ENCODE data around the gene RBM23. TPM values are rescaled to one million over a fixed set of nuclear protein-coding genes. Genes with fewer than 3 reads are reported as not detected.

Gene RBM23
- polyA plus RNA-seq, 4 donors: 111 to 151 (median 129) TPM

DNA sequence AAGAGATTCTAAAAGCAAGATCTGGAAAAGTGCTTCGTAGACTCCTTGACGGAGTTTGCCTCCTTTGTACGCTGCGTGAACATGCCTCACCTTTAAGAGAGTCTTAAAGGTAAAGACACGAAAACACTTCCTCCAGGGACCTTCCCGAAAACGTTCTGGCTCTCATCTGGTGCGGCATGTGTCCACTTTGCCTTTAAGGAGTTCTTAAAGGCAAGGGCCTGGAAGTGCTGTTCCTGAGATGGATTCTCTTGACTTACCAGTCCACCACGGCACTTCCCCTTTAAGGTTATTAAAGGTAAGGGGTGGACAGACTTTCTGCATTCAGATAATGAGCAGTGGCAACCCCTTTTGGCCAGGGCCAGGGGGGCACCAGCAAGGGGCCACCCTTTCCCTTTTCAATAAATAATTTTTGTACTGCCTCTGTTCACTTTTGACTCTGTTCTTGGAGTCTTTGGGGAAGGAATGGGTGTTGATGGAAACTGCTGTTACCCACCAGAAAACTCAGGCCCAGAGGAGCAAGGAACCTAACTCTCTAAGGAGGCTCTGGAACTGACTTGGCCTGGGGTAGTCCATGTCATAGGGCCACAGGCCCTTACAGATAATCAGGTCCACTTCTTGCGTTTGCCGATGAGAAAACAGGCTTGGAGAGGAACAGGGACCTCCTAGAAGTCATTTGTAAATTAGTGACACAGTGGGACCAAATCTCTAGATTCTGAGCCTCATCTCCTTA, 31.5 kb downstream of the RBM23 start:
- peak; percentile 69 to 88 (median 82) for DNase-seq (ENCODE audit: low read depth in 4 of 4, low spot score in 2 of 4)

DNA sequence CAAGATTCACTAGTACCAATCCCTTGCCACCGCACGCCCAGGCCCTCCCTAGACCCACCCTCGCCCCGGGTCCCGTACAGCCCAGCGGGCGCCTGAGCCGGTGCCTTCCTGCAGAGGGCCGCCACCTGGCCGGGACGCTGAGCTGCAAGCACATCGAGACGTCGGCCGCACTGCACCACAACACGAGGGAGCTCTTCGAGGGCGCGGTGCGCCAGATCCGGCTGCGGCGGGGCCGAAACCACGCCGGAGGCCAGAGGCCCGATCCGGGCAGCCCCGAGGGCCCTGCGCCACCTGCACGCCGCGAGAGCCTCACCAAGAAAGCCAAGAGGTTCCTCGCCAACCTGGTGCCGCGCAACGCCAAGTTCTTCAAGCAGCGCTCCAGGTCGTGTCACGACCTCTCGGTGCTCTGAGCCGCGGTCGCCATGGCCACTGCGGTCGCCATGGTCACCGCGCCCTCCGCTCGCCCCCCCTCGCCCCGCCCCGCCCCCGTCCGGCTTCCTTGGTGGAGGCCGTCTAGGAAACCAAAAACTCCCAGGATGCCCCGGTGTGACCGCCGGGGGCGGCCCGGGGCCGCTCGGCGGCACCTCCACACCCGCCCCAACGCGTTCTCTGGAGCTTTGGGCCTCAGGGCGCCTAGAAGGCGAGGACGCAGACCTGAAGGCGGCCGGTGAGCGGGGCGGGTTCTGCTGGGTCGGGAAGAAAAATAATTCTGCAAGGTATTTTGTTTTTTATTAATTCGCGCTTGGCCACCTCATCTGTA, 32.3 kb downstream of the RBM23 start:
- peak in 3 of 4 donors; percentile 53 to 65 (median 54) for DNase-seq (ENCODE audit: low read depth in 4 of 4, low spot score in 2 of 4)

DNA sequence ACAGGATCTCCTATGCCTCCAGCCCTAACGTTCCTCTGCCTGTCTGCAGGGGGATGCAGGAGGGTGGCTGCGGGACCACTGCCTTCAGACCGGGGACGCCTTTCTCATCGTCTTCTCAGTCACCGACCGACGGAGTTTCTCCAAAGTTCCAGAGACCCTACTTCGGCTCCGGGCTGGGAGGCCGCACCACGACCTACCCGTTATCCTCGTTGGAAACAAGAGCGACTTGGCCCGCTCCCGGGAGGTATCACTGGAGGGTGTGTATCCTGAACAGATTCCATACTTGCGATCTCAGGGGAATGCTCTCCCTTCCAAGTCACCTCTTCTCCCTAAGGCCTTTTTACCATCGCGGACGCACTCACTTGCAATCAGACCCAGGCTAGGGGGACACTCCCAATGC, 33.0 kb downstream of the RBM23 start:
- DNase-seq (ENCODE audit: low read depth in 4 of 4, low spot score in 2 of 4): no peak

DNA sequence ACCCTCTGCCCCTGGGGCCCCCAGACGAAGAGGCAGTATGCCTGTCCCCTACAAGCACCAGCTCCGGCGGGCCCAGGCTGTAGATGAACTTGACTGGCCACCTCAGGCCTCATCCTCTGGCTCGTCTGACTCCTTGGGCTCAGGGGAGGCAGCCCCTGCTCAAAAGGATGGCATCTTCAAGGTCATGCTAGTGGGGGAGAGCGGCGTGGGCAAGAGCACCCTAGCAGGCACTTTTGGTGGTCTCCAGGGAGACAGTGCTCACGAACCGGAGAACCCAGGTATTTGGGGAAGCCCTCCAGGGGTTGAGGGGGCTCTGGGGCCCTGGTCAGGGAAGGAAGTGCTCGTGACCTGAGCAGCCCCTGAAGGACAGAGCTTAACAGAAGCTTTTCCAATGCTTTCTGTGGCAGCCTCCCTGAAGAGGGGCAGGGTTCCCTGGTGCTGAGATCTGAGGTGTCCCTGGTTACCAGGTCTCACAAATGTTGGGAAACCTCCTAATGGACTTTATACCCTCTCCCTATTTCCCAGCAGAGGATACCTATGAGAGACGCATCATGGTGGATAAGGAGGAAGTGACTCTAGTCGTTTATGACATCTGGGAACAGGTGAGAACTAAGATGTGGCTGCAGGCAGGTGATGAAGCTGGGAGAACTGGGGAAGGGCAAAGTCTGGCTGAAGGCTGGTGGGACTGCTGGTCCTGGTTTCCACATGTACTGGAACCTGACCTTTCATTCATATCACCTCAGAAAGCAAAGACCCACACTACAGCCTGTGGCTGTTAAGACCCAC, 34.0 kb downstream of the RBM23 start:
- DNase-seq (ENCODE audit: low read depth in 4 of 4, low spot score in 2 of 4): no peak

DNA sequence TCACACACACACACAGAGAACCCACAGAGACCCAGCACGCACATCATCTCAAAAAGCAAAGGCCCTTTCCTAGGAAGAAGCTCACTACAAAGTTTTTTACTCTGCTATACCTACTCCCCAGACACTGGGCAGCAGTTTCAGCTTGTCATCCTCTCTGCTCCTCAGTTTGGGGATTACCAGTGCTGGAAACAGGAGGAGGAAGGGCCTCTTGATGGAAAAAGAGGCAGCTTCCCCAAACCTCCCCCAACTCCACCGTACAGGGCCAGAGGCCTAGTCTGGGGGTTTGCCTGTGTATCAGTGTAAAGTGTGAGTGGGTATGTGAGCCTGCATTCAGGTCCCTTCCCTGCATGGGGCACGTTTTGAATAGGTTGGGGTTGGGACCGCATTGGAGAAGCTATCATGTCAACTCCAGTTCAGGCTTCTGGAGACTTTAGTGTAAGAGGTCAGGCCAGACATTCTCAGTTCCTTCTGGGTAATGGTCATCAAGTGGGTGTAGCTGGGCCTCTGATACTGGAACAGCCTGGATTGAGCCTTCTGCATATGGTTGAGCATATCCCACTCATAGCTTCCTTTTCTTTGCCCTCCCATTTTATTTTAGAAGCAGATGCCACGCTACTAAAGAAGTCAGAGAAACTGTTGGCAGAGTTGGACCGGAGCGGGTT, 34.7 kb downstream of the RBM23 start:
- DNase-seq (ENCODE audit: low read depth in 4 of 4, low spot score in 2 of 4): no peak

DNA sequence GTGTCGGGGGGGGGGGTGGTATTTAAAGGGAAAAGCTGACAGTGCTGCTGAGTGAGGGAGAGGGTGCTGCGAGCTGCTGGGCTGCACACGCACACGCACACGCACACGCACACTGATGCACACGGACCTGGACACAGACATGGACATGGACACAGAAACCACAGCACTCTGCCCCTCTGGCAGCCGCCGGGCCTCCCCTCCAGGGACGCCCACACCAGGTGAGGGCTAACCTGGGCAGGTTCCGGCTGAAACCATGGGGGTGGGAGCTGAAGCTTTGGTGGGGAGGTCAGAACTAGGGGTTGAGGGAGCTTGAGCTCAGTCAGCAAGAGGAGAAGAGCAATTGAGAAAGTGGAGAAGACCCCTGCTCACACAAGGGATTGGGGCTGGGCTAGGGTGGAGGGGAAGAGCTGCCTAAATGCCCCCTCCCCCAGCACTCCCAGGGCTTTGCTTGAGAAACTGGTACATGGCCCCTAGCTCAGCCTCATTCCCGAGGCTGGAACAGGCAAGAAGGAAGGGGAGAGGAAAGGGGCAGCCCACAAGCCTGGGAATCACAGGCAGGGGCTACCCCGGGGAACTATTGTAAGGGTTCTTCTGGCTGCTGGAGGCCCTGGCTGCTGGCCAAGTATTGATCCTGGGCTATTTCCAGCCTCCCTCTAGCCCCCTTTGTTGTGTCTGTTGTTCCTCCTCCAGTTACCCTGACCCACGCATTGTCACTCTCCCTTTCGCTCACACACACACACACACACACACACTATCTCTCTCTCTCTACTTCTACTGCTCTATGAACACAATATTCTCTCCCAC, 35.6 kb downstream of the RBM23 start, which contains the start of gene REM2:
REM2 (plus strand) TSS at position 50 of the 804 bp plus-strand sequence; CDS start at position 116, 66 bp downstream.
- no peak for DNase-seq (ENCODE audit: low read depth in 4 of 4, low spot score in 2 of 4)

DNA sequence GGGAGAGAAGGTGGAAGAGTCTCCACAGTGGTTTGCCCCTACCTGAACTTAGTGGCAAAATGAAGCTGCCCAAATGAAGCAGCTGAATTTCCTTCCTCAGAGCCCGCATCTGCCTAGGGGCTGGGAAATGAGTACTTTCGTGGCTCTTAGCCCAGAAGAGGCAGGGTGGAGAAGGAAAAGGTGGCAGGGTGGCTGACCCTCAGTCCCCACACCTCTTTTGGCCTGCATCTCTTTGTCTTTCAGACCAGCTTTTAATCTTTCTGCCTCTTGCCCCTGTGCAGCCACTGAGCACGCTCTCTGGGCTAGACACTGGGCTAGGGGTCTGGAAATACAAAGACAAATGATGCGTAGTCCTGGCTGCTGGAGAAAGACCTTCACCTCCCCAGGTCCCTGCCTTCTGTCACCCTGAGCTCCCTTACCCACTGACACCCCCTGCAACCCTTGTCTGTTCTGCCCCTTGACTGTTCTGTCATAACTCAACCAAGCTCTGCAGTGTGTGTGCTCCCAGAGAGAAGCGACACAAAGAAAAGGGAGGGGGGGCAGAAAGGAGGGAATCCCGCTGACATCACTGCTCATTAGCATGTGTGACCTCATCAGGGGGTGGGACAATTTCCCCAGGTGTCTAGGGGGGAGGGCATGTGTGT, 36.3 kb downstream of the RBM23 start:
- DNase-seq (ENCODE audit: low read depth in 4 of 4, low spot score in 2 of 4): peak in 2 of 4 donors; percentile 58 to 78

DNA sequence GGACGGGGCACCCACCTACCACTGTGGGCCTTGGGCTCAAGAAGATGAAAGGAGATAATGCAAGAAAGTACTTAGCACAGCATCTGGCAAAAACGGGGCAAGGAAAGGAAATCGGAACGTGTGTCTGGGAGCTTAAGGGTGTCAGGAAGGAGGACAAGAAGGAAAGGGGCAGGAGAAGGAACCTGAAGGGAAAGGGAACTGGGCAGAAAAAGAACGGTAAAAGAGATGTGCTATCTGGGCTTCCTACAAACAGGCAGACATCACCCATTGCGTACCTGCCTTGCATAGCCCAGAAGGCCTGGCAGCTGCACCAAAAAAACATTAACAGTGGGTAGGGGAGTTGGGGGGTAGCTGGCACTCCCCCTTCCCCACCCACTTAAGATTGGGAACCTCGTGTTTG, 36.9 kb downstream of the RBM23 start:
- DNase-seq (ENCODE audit: low read depth in 4 of 4, low spot score in 2 of 4): no peak

DNA sequence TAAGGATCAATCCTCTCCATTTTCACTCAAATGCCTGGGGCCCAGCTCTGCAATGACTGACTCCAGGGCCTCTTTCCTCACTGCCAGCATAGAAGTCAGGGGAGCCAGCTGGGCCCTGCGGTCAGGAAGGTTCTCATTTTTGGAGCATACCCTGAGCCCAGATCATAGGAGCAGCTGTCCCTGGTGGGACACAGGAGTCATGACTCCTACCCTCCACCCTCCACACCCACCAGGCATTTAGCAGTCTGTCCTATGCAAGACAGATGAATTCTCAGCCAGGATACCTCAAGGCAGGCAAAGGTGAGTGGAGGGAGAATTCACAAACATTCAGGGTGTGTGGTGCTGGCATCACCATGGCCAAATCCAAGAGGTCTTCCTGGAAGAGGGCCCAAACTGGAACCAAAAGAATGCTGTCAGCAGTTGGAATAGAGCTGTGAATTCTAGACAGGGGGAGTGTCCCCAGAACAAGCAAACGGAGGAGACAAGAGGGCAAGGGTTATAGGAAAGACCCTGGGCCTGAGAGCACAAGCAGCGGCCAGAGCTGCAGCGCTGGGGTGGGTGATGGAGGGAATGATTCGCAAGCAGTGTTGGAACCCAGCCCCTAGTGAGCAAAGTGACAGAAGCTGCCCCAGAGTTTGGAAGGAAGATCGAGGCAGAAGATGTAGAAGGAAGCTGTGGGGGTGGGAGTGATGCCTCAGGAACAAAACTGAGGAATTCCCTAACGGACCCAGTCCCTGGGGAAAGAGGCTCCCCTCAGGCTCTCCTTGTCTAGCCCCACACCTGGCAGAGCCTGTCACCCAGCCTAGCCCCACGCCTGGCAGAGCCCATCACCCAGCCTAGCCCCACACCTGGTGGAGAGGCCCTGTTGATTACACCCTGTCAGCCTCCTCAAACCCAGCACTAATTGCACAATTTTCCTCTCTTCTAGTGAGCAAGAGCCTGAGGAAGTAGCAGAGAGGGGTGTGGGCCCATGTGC, 40.4 kb downstream of the RBM23 start:
- no peak for DNase-seq (ENCODE audit: low read depth in 4 of 4, low spot score in 2 of 4)

DNA sequence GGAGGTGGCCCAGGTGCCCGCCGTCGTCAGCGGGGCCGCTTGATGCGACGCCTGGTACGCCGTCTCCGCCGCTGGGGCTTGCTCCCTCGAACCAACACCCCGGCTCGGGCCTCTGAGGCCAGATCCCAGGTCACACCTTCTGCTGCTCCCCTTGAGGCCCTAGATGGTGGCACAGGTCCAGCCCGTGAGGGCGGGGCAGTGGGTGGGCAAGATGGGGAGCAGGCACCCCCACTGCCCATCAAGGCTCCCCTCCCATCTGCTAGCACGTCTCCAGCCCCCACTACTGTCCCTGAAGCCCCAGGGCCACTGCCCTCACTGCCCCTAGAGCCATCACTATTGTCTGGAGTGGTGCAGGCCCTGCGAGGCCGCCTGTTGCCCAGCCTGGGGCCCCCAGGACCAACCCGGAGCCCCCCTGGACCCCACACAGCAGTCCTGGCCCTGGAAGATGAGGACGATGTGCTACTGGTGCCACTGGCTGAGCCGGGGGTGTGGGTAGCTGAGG, 41.9 kb downstream of the RBM23 start:
- DNase-seq (ENCODE audit: low read depth in 4 of 4, low spot score in 2 of 4): no peak

DNA sequence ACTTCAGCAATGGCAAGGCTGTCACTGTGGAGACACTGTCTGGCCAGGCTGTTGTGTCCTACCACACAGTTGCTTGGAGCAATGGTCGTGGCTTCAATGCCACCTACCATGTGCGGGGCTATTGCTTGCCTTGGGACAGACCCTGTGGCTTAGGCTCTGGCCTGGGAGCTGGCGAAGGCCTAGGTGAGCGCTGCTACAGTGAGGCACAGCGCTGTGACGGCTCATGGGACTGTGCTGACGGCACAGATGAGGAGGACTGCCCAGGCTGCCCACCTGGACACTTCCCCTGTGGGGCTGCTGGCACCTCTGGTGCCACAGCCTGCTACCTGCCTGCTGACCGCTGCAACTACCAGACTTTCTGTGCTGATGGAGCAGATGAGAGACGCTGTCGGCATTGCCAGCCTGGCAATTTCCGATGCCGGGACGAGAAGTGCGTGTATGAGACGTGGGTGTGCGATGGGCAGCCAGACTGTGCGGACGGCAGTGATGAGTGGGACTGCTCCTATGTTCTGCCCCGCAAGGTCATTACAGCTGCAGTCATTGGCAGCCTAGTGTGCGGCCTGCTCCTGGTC, 43.1 kb downstream of the RBM23 start:
- DNase-seq (ENCODE audit: low read depth in 4 of 4, low spot score in 2 of 4): no peak

DNA sequence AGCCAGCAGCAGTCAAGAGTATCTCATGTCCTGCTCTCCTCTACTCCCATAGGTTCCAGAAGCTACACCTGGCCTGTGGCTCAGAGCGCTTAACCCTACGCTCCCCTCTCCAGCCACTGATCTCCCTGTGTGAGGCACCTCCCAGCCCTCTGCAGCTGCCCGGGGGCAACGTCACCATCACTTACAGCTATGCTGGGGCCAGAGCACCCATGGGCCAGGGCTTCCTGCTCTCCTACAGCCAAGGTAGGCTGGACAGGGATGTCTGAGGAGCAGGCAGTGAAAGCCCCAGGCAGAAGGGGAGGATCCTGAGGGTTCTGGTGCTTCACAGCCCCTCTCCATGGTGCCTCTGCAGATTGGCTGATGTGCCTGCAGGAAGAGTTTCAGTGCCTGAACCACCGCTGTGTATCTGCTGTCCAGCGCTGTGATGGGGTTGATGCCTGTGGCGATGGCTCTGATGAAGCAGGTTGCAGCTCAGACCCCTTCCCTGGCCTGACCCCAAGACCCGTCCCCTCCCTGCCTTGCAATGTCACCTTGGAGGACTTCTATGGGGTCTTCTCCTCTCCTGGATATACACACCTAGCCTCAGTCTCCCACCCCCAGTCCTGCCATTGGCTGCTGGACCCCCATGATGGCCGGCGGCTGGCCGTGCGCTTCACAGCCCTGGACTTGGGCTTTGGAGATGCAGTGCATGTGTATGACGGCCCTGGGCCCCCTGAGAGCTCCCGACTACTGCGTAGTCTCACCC, 43.8 kb downstream of the RBM23 start:
- DNase-seq (ENCODE audit: low read depth in 4 of 4, low spot score in 2 of 4): no peak

DNA sequence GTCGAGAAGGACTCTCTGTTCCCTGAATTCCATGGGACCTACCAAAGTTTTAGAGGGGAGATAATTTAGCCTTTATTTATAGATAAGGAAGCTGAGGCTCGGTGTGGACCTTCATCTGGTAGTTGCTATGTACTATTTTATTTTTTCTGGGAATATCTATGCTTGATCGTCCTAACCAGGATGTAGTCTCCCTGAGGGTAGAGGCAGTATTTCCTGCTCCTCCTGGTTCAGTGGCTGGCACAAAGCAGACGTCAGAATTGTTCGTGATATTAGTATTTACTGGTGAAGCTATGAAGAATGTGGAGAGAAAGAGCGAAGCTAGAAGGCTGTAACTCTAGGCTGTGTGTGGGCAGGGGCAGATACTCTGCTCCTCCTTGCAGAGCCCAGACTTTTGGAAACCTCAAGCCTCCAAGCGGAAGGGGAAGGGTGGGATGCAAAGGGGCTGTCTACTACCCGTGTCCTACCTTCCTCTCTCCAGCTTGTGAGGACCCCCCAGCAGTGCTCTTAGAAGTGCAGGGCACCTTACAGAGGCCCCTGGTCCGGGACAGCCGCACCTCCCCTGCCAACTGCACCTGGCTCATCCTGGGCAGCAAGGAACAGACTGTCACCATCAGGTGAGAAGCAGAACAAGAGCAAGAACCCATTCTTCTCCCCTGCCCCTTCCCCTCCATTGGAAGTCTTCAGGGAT, 46.0 kb downstream of the RBM23 start:
- no peak for DNase-seq (ENCODE audit: low read depth in 4 of 4, low spot score in 2 of 4)

DNA sequence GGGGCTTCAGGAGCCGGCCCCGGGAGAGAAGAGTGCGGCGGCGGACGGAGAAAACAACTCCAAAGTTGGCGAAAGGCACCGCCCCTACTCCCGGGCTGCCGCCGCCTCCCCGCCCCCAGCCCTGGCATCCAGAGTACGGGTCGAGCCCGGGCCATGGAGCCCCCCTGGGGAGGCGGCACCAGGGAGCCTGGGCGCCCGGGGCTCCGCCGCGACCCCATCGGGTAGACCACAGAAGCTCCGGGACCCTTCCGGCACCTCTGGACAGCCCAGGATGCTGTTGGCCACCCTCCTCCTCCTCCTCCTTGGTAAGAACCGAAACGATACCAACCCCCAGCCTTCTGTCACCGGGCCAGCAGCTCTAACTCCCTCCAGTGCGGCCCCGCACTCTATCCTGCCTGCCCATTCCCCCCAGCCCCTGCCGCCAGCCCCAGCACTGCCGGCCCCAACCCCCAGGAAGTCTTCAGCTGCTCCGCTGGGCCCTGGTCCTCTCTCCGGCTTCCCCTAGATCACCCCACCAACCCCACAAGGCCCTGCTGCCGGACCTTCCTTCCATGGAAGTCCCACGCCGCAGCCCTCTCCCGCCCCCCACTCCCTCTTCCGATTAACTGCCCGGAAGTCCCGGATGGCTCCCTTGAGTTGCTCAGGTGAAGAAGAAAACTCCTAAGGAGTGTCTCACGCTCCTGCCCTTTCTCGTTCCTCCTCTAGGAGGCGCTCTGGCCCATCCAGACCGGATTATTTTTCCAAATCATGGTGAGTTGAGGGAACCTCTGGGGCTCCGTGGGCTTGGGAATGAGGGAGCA, 46.7 kb downstream of the RBM23 start:
- DNase-seq (ENCODE audit: low read depth in 4 of 4, low spot score in 2 of 4): peak; percentile 86 to 91 (median 87)

DNA sequence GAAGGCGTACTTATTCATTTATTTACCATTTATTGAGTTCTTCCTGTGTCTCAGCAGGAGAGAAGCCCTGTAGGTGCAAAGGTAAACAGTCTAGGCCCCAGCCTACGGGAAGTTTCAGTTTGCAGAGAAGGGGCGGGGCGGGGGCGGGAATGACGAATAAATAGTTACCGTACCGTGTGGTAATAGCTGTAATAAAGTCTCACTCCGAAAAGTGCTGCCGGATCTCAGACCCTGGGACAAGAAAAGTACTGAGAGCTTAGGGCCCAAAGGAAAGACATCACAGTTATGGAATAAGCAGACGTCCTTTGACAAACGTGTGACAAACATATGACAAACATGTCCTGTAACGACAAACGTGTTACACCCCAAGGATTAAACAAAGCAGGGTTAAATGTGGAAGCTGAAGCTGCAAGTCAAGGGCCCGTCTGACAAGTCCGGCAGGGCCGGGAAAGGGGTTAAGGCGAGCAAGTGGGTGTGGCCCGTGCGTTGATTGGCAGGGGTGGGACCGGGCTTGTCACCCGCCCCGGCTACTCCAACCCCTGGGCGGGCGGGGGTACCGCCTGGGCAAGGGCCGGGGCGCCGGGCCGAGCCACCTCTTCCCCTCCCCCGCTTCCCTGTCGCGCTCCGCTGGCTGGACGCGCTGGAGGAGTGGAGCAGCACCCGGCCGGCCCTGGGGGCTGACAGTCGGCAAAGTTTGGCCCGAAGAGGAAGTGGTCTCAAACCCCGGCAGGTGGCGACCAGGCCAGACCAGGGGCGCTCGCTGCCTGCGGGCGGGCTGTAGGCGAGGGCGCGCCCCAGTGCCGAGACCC, 47.5 kb downstream of the RBM23 start, which contains the start of gene LRP10:
LRP10 (plus strand) TSS at position 517 of the 809 bp plus-strand sequence. CDS start 564 bp downstream, outside the sequence.
- DNase-seq (ENCODE audit: low read depth in 4 of 4, low spot score in 2 of 4): peak; percentile 76 to 92 (median 84)
